ENCODE data around the gene FCAMR. TPM values are rescaled to one million over a fixed set of nuclear protein-coding genes. Genes with fewer than 3 reads are reported as not detected.

The FCAMR gene
- not detected for total RNA-seq

DNA sequence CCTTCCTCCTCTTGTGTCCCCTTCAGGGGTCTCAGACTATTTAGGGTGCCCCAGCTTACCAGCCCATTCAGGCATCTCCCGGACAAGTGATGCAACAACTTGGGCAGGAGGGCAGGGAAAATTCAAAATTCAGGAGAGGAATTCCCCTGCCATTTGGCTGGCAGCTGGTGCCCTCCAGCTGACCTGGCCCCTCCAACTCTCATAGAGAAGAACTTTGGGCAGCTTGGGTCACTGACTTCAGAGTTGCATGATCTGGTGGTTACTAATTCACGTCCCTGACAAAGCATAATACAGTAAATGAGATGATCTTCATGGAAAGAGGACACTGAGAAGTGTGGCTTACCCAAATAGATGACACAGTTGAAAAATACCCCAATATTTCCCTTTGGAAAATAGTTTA, at the start of gene FCAMR:
Gene FCAMR, minus strand, starts transcription at position 15 of the 400 bp plus-strand sequence. CDS start 335 bp downstream, outside the sequence.
- Mint-ChIP-seq H3K36me3 (no peaks in the 10 kb centered on the region), H3K27ac (no peak within 1 kb of the TSS), H3K9me3 (no peaks in the 10 kb centered on the region)
- ATAC-seq (no peak), DNase-seq (ENCODE audit: low spot score in 2 of 2) (no peak)

- DNase-seq (ENCODE audit: low spot score in 2 of 2): no peak
- no peaks in the 10 kb centered on the region for H3K9me3 Mint-ChIP-seq
- no peak overlapping the region for H3K27ac Mint-ChIP-seq
- no peak for ATAC-seq
- H3K36me3 Mint-ChIP-seq: no peaks in the 10 kb centered on the region
Measured at GRCh38 chr1:207019661-207020060, 49.4 kb upstream of the FCAMR start.

DNA sequence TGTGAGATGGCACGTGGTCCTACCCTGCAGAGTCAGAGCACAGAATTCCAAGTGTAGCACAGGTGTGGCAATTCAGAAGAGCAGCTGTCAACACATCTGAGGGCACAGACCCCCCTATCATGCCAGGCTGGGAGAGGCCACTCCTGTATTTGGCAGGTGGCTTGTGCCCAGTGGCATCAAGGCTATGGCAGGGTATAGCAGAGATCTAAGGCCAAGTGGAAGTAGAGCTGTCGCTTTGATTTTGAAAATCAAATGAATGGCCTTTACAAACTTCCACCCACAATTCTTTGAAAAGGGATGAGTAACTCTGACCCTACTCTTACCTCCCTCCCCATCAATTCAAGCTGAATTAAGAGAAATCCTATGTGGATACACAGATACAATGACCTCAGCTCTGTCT, 48.9 kb upstream of the FCAMR start:
- no peak for ATAC-seq
- Mint-ChIP-seq H3K27ac (no peak overlapping the region), H3K9me3 (no peaks in the 10 kb centered on the region), H3K36me3 (no peaks in the 10 kb centered on the region)
- DNase-seq (ENCODE audit: low spot score in 2 of 2): no peak

DNA sequence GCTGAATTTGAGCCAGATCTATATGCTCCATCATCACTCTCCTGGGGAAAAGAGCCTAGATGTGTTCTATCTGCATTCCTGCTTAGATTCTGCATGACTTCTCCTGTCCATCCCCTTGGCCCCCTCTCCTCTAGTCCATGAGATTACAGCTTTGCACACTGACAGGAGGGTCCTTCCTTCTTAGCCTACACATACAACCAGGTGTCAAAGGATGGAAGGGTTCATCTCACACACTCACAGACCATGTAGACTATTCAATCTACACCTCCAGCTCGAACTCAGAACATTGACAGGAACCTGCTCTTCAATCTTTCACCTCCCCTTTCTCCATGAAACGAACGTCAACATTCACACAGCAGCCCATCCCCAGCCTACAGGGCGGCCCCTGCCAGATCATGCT, 48.4 kb upstream of the FCAMR start:
- DNase-seq (ENCODE audit: low spot score in 2 of 2): no peak
- H3K9me3 Mint-ChIP-seq: no peaks in the 10 kb centered on the region
- H3K36me3 Mint-ChIP-seq: no peaks in the 10 kb centered on the region
- H3K27ac Mint-ChIP-seq: no peak overlapping the region
- no peak for ATAC-seq

DNA sequence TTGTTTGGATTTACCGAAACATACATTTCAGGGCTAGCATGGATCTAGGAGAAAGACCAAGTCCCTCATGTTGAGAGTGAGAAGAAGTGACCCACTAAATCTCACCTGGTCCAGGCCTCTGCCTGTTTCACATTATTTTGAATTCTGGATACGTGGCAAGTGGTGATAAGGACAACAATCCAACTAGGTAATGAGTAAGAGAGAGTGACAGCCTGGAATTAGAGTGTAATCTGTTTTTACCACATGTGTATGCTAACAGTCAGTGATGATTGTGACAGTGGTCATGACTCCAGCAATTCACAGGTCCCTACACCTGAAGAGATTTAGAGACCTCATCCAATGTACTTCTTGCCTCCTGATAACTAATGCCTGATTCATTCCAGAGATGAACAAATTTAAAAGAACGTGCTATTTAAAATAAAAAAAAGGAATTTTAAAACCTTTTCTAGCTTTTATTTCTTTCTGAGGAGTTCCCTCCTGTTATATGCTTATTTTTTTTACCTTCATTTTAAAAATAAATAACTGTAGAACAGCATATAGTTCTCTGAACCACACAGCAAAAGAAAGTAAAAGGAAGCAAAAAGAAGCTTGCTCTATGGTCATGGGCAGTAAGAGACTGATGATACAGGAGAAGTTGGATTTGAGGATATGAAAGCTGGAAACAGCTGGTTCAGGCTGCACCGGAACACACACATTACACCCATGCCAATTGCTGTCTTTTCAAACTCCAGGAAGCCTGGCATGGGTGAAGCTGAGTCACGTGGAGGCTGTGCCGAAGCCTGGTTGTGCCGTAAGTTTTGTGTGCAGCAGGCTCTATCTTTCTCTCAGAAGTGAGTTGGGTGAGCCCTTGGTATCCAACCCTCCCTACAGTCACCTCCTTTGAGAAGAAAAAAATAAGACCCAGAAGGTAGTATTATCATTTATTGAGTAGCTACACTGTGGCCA, 47.6 kb upstream of the FCAMR start:
- DNase-seq (ENCODE audit: low spot score in 2 of 2) (no peak), ATAC-seq (no peak)
- H3K27ac Mint-ChIP-seq: no peak overlapping the region
- H3K36me3 Mint-ChIP-seq: no peaks in the 10 kb centered on the region
- H3K9me3 Mint-ChIP-seq: no peaks in the 10 kb centered on the region

- H3K9me3 Mint-ChIP-seq: no peaks in the 10 kb centered on the region
- DNase-seq (ENCODE audit: low spot score in 2 of 2) (no peak), ATAC-seq (peak; percentile 47 to 57)
- no peak overlapping the region for H3K27ac Mint-ChIP-seq
- H3K36me3 Mint-ChIP-seq: no peaks in the 10 kb centered on the region
Measured at GRCh38 chr1:207015791-207016190, 45.5 kb upstream of the FCAMR start.

- ATAC-seq: no peak
- no peaks in the 10 kb centered on the region for H3K36me3 Mint-ChIP-seq
- DNase-seq (ENCODE audit: low spot score in 2 of 2): no peak
- no peak overlapping the region for H3K27ac Mint-ChIP-seq
- no peaks in the 10 kb centered on the region for H3K9me3 Mint-ChIP-seq
Measured at GRCh38 chr1:207014728-207015127, 44.5 kb upstream of the FCAMR start.

DNA sequence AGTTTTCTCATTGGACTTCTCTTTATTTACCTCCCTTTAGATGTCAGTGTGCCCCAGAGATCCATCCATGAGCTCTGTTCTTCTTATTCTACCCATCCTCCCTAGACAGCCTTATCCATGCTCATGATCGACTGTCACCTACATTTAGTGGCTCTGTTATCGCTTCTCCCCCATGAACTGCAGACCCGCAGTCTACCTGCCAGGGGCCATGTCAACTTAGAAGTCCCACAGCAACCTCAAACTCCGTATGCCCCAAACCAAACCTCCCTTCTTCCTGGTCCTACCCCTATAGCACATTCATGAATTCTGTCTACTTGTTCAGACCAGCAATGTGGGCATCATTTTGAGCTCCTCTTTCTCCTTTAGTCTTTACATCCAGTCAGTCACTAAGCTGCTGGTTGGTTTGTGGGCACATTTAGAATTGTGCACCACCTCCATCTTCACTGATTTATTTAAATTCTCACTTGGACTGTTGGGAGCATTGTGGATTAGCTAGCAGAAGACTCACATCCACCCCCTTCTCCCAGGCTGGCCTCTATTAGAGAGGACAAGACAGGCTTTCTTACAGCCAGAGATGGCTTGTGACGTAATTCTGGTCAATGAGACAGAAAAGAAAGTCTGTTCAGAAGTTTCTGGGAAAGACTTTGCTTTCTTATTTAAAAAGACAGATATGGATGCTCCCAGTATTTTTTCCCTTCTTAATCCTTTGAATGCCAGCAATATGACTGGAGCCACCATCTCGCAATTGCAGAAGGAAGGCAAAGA, 43.2 kb upstream of the FCAMR start:
- ATAC-seq (no peak), DNase-seq (ENCODE audit: low spot score in 2 of 2) (no peak)
- Mint-ChIP-seq H3K27ac (no peak overlapping the region), H3K9me3 (no peaks in the 10 kb centered on the region), H3K36me3 (no peaks in the 10 kb centered on the region)

DNA sequence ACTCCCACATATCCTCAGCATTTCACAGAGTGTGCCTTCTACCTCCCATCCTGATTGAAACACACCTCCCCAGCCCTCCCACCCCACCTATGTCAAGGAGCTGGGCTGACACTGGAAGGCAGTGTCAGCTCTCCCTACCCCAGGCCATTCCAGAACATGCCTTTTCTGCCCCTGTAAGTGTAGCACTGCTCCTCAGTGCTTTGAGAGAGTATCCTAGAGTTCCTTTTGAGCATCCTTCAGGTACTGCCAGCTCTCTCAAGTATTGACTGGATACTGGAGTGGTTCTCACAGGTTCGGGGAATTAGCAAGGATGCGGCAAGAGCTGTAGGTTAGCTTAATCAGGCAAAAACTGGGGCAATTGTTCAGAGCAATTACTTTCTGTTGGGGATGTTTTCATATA, 40.5 kb upstream of the FCAMR start:
- Mint-ChIP-seq H3K36me3 (no peaks in the 10 kb centered on the region), H3K9me3 (no peaks in the 10 kb centered on the region), H3K27ac (no peak overlapping the region)
- ATAC-seq: no peak
- DNase-seq (ENCODE audit: low spot score in 2 of 2): no peak

DNA sequence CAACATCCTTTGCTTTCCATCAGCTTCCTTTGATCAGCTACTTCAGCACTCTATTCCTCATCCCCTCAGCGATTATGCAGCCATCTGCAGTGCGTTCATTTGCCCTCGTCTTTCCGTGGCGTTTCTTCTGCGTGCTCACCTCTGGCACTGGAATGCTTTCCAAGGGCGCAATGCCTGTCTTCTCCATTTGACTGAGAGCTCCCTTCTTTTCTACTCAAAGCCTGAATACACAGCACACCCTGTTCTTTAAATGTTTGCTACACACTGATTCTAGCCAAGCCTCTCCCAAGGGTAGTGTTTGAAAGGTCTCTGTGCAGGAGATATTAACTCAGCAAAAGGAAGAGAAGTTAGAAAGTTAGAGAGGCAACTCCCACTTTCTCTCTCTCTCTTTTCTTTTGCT, 39.7 kb upstream of the FCAMR start:
- DNase-seq (ENCODE audit: low spot score in 2 of 2): no peak
- ATAC-seq: no peak
- H3K27ac Mint-ChIP-seq: no peak overlapping the region
- no peaks in the 10 kb centered on the region for H3K9me3 Mint-ChIP-seq
- no peaks in the 10 kb centered on the region for H3K36me3 Mint-ChIP-seq

- Mint-ChIP-seq H3K36me3 (no peaks in the 10 kb centered on the region), H3K27ac (no peak overlapping the region), H3K9me3 (no peaks in the 10 kb centered on the region)
- ATAC-seq (no peak), DNase-seq (ENCODE audit: low spot score in 2 of 2) (no peak)
Measured at GRCh38 chr1:207009182-207009850, 39.1 kb upstream of the FCAMR start.

- Mint-ChIP-seq H3K36me3 (no peaks in the 10 kb centered on the region), H3K27ac (no peak overlapping the region), H3K9me3 (no peaks in the 10 kb centered on the region)
- no peak for ATAC-seq
- DNase-seq (ENCODE audit: low spot score in 2 of 2): no peak
Measured at GRCh38 chr1:207007352-207008033, 37.2 kb upstream of the FCAMR start.

GRCh38 chr1:207006914-207007313, 36.7 kb upstream of the FCAMR start:
- Mint-ChIP-seq H3K27ac (no peak overlapping the region), H3K9me3 (no peaks in the 10 kb centered on the region), H3K36me3 (no peaks in the 10 kb centered on the region)
- ATAC-seq (no peak), DNase-seq (ENCODE audit: low spot score in 2 of 2) (no peak)

DNA sequence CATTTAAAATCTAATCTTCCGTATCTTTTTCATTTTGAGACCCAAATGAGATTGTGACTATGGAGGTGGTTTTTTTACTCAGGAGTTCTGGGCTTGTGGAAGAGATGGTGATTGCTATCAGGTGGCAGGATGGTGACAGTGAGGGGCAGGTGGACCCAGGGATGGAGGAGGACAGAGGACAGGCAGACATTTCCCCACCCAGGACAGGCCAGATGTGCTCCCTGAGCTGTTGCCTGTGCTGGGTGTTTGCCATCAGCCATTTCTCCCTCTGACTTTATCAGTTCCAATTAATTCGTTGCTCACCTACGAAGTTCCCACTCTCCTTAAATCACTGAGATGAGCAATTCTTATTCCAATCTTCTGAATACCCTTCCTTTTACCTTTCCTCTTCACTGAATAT, 35.8 kb upstream of the FCAMR start:
- ATAC-seq (no peak), DNase-seq (ENCODE audit: low spot score in 2 of 2) (no peak)
- no peaks in the 10 kb centered on the region for H3K36me3 Mint-ChIP-seq
- H3K27ac Mint-ChIP-seq: no peak overlapping the region
- no peaks in the 10 kb centered on the region for H3K9me3 Mint-ChIP-seq

GRCh38 chr1:207004931-207005830, 34.9 kb upstream of the FCAMR start:
- ATAC-seq (peak; percentile 60 to 61), DNase-seq (ENCODE audit: low spot score in 2 of 2) (peak in 1 of 2 donors; percentile 42)
- Mint-ChIP-seq H3K36me3 (no peaks in the 10 kb centered on the region), H3K27ac (no peak overlapping the region), H3K9me3 (no peaks in the 10 kb centered on the region)

DNA sequence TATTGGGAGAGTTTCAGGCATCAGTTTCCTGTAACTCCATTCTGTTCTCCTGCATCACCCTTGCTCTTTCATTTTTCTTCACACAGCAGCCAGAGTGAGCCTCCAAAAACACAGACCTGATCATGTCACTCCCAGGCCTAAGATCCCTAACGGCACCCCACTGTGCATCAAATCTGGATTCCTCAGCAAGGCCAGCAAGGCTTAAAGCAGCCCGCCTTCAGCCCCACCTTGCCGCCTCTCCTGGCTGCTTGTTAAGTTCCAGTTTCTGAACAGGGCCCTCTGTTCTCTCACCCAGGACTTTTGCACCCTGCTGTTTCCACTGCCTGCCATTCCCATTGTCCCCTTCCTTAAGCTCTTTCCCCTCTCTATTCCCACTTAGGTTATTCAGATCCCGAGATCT, 33.0 kb upstream of the FCAMR start:
- H3K27ac Mint-ChIP-seq: no peak overlapping the region
- ATAC-seq: no peak
- DNase-seq (ENCODE audit: low spot score in 2 of 2): no peak
- H3K36me3 Mint-ChIP-seq: no peaks in the 10 kb centered on the region
- H3K9me3 Mint-ChIP-seq: no peaks in the 10 kb centered on the region
